Uterus (tissue), 2 donors: ENCODE data around the gene DPP6.

Source experiments
- POLR2A ChIP-seq, 2 donors: fragments of 450-650 bp; IDR thresholded peaks; one replicate each; pipeline ENCODE4 v1.6.1; 2016; ENCODE audit warnings: antibody characterized with exemption in 2 of 2, mild to moderate bottlenecking in 1 of 2, moderate library complexity in 1 of 2
- TF ChIP-seq, protein P1 (sequence below), 4 experiments: fragments of 200-600 bp in 2 of 4; fragments of 450-650 bp in 2 of 4; sonication (generic) in 2 of 4; IDR thresholded peaks; one replicate each; pipeline ENCODE4 v1.5.1; 2016 to 2019; ENCODE audit warnings: antibody characterized with exemption in 4 of 4, mild to moderate bottlenecking in 2 of 4, moderate library complexity in 1 of 4

DNA sequence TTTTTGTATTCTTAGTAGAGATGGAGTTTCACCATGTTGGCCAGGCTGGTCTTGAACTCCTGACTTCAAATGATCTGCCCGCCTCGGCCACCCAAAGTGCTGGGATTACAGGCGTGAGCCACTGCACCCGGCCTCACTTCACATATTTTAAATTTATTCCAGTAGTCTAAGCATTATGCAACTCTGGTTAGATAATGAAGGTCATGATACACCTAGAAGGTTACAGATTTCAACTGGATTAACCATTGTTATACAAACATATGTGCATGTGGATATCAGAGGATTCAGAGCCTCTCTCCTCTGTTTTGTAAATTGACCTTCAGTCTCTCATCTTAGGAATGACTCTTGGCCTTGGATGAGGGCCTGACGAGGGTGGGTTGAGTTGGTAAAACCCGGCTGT lies 146.3 kb downstream of the DPP6 start:
- TF ChIP-seq, protein P1, sequence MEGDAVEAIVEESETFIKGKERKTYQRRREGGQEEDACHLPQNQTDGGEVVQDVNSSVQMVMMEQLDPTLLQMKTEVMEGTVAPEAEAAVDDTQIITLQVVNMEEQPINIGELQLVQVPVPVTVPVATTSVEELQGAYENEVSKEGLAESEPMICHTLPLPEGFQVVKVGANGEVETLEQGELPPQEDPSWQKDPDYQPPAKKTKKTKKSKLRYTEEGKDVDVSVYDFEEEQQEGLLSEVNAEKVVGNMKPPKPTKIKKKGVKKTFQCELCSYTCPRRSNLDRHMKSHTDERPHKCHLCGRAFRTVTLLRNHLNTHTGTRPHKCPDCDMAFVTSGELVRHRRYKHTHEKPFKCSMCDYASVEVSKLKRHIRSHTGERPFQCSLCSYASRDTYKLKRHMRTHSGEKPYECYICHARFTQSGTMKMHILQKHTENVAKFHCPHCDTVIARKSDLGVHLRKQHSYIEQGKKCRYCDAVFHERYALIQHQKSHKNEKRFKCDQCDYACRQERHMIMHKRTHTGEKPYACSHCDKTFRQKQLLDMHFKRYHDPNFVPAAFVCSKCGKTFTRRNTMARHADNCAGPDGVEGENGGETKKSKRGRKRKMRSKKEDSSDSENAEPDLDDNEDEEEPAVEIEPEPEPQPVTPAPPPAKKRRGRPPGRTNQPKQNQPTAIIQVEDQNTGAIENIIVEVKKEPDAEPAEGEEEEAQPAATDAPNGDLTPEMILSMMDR (IDR thresholded peaks at IDR 0.05): no peak
- TF ChIP-seq POLR2A (IDR thresholded peaks at IDR 0.05): no peak
